Suprapubic skin (tissue), 4 donors: ENCODE measurements around the gene CTSL. TPM values are rescaled to one million over a fixed set of nuclear protein-coding genes. Genes with fewer than 3 reads are reported as not detected.

Experiments used
- DNase-seq, 2 donors: peaks; one replicate each; pipeline ENCODE4 v3.0.0-alpha.2; 2019; ENCODE audit warnings: low spot score in 2 of 2
- H3K27ac ChIP-seq: fragments of 200-600 bp; sonication (generic); one replicate; pipeline ENCODE4 v1.5.1; 2019
- H3K27me3 ChIP-seq: fragments of 200-600 bp; sonication (generic); one replicate; pipeline ENCODE4 v1.5.1; 2019
- H3K36me3 ChIP-seq: fragments of 200-600 bp; sonication (generic); one replicate; pipeline ENCODE4 v1.5.1; 2019
- H3K4me1 ChIP-seq: fragments of 200-600 bp; sonication (generic); one replicate; pipeline ENCODE4 v1.5.1; 2019
- H3K4me3 ChIP-seq: fragments of 200-600 bp; sonication (generic); one replicate; pipeline ENCODE4 v1.5.1; 2019; ENCODE audit warnings: mild to moderate bottlenecking
- H3K9me3 ChIP-seq: fragments of 200-600 bp; sonication (generic); one replicate; pipeline ENCODE4 v1.5.1; 2019
- EP300 ChIP-seq: sonication (generic); formaldehyde crosslinking; IDR thresholded peaks from one replicate; pipeline ENCODE4 v1.6.1; 2017; ENCODE audit warnings: antibody characterized with exemption
- POLR2A ChIP-seq, 2 donors: fragments of 450-650 bp; IDR thresholded peaks; one replicate each; pipeline ENCODE4 v1.6.1; 2017; ENCODE audit warnings: antibody characterized with exemption in 2 of 2, mild to moderate bottlenecking in 2 of 2, moderate library complexity in 2 of 2
- POLR2AphosphoS5 ChIP-seq, 3 donors: sonication (generic); formaldehyde crosslinking; IDR thresholded peaks; one replicate each; pipeline ENCODE4 v1.6.1; 2017; ENCODE audit warnings: antibody characterized with exemption in 3 of 3
- WGBS: methylation state at CpG from one replicate; pipeline ENCODE4 v1.1.5; 2018; 5-methylcytosine and 5-hydroxymethylcytosine counted together
- total RNA-seq, 4 donors: library from RNA; depleted of rRNA; stranded (reverse); fragments of >200 nt; gene quantifications; one replicate each; pipeline ENCODE4 v1.1.0, GENCODE V29; 2016
- TF ChIP-seq, protein P1 (sequence below), 2 donors: fragments of 200-600 bp in 1 of 2; fragments of 450-650 bp in 1 of 2; sonication (generic) in 1 of 2; IDR thresholded peaks; one replicate each; pipeline ENCODE4 v1.5.1; 2016 to 2019; ENCODE audit warnings: antibody characterized with exemption in 2 of 2, mild to moderate bottlenecking in 1 of 2, moderate library complexity in 1 of 2

The CTSL gene
- total RNA-seq: 10 to 100 TPM; 24.6 to 36.8 (median 27.8) TPM

DNA sequence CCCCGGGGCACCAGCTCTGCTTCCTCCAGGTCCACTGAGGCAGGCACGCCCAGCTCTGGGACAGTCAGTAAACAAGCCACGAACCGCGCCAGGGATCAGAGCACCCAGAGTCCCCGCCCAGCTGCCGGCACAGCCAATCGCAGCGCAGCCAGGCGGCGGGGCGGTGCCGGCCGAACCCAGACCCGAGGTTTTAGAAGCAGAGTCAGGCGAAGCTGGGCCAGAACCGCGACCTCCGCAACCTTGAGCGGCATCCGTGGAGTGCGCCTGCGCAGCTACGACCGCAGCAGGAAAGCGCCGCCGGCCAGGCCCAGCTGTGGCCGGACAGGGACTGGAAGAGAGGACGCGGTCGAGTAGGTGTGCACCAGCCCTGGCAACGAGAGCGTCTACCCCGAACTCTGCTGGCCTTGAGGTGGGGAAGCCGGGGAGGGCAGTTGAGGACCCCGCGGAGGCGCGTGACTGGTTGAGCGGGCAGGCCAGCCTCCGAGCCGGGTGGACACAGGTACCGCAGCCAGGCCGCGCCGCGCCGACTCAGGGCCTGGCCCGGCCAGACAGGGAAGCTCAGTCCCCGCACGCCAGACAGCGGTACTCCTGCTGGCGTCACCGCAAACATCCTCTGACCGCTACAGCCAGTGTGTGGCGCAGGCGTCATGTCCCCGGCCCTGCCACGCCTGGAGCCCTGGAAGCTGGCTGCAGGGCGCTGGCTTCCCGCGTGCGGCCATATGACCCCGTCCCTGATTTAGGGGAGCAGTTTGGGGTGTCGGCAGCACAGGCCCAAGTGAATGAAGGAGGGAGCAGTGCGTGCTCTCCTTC, at the start of gene CTSL:
Gene CTSL, plus strand, starts transcription at position 220 of the 810 bp plus-strand sequence. CDS start 1,485 bp downstream, outside the sequence.
- 0% methylated on average over 1 of the region's 67 CpGs for WGBS
- Histone ChIP-seq H3K27ac (peak within 1 kb of the TSS; percentile 82), H3K27me3 (no peaks in the 10 kb centered on the region), H3K36me3 (peaks cover 23% of the 10 kb centered on the region), H3K9me3 (no peaks in the 10 kb centered on the region), H3K4me1 (peaks cover 23% of the 10 kb centered on the region), H3K4me3 (peak within 1 kb of the TSS; percentile 55)
- peak; percentile 95 to 97 for DNase-seq
- TF ChIP-seq EP300 (no peak), POLR2AphosphoS5 (IDR thresholded peaks at IDR 0.05) (peak in 1 of 3 donors; percentile 53), POLR2A (IDR thresholded peaks at IDR 0.05) (peak in 1 of 2 donors; percentile 82)
- TF ChIP-seq, protein P1, sequence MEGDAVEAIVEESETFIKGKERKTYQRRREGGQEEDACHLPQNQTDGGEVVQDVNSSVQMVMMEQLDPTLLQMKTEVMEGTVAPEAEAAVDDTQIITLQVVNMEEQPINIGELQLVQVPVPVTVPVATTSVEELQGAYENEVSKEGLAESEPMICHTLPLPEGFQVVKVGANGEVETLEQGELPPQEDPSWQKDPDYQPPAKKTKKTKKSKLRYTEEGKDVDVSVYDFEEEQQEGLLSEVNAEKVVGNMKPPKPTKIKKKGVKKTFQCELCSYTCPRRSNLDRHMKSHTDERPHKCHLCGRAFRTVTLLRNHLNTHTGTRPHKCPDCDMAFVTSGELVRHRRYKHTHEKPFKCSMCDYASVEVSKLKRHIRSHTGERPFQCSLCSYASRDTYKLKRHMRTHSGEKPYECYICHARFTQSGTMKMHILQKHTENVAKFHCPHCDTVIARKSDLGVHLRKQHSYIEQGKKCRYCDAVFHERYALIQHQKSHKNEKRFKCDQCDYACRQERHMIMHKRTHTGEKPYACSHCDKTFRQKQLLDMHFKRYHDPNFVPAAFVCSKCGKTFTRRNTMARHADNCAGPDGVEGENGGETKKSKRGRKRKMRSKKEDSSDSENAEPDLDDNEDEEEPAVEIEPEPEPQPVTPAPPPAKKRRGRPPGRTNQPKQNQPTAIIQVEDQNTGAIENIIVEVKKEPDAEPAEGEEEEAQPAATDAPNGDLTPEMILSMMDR (IDR thresholded peaks at IDR 0.05): peak in 1 of 2 donors; percentile 18

DNA sequence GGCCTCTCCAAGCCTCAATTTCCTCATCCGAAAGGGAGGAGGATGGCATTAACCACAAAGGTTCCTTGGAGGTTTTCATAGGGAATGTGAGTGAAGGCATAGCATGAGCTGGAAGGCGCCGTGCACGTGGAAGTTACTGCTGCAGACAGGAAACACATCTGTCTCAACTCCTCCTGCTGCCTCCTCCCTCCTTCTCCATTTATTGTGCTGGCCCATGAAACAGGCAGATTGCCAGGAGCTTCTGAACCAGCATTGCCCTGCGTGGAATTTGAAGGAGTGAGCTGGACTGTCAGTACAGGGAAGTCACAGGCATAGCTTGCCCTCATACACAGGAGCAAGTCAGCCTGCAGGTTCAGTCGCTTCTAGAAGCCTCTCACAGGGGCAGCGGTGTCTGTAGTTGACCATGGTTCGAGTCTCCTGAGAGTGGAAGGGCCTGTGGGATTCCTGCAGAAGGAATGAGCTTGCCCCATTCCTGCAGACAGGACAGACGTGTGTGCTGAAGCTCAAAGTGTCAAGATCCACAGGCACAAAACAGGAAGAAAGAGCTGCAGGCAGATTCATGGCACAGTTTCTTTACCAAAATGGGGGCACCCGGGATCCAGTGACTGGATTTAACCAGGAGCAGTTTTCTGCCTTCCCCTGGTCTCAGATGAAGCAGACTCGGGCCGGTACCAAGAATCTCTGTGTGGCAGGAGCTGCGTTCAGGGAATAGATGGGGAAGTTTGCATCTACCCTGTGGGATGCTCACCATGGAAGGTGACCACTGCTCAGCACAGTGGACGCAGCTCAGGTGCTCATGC, 48.7 kb upstream of the CTSL start:
- Histone ChIP-seq H3K4me3 (no peak overlapping the region), H3K36me3 (peaks cover 6% of the 10 kb centered on the region), H3K27me3 (no peaks in the 10 kb centered on the region), H3K9me3 (no peaks in the 10 kb centered on the region), H3K27ac (no peak overlapping the region), H3K4me1 (no peaks in the 10 kb centered on the region)
- TF ChIP-seq POLR2A (IDR thresholded peaks at IDR 0.05) (no peak), EP300 (no peak), POLR2AphosphoS5 (IDR thresholded peaks at IDR 0.05) (no peak)
- TF ChIP-seq, protein P1 (IDR thresholded peaks at IDR 0.05): no peak
- no peak for DNase-seq
- 88% methylated on average over 12 of the region's 14 CpGs for WGBS

DNA sequence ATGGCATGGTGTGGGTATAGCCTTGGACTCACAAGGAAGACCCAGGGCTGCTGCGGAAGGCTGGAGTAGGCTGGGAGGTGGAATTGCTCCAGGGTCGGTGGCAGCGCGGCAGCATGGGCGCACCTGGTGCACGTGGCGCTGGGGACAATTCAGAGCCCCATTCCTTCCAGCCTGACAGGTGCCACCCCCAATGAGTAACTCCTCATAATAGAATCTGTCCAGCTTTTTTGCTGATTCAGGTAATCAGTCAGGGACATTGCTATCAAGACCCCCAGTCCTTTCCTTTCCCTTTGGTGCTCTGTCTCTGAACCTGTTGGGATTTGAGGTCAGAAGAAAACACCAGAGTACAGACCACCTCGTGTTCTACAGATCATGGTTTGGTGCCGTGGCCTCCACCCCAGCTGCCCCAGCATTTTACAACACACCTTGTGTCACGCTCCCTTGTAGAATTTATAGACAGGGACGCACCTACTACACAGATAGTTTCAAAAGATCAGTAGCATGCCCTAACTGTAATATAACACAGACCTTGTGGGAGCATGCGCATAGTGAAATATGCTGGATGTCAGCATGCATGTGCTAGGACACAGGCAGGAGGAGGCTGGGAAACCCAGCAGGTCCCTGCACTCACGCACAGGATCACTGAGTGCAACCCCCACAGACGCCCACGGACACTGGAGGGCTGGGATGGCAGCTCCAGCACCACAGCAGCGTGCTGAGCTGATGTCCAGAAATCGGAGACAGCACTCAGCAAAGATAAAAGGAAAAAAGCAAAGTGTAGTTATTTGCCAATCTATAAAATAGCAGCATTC, 47.9 kb upstream of the CTSL start:
- 86% methylated on average over 14 of the region's 17 CpGs for WGBS
- Histone ChIP-seq H3K36me3 (peaks cover 6% of the 10 kb centered on the region), H3K27ac (no peak overlapping the region), H3K4me1 (no peaks in the 10 kb centered on the region), H3K4me3 (no peak overlapping the region), H3K27me3 (no peaks in the 10 kb centered on the region), H3K9me3 (no peaks in the 10 kb centered on the region)
- no peak for DNase-seq
- TF ChIP-seq POLR2AphosphoS5 (IDR thresholded peaks at IDR 0.05): no peak

DNA sequence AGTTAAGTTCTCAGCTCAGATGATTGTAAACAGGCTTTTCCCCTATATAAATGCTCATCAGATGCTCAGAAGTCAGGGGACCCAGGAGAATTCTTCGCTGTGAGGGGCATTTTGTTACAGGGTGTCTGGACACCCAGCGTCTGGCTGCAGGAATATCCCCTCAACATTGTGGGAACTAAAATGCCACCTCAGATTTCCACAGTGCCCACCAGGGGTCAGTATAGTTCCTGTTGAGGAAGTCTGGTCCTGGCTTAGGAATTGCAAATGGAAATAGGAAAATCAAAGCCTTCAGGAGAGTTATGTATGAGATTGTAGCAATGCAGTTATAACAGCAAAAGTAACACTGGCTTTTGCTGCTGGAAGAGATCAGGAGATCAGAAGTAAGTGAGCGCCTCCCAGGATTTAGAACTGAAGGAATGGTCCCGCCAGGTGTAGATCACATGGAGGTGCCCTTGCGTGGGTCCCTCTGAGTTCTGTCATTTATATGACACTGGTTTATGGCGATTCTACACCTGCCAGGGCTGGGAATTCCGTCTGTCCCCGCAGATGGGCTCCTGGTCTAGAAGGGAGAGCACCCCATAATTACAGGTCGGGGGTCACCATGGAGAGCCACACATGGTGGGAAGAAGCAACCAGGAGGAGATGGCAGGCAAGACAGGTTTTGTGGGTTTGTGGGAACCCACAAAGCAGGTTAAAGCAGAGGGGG, 47.1 kb upstream of the CTSL start:
- H3K4me1 ChIP-seq: no peaks in the 10 kb centered on the region
- no peak for DNase-seq
- WGBS: 80% methylated on average over 9 of the region's 9 CpGs

More for the DNA sequence above, 47.1 kb upstream of the CTSL start:
- Histone ChIP-seq H3K4me3 (no peak overlapping the region), H3K27ac (no peak overlapping the region), H3K27me3 (no peaks in the 10 kb centered on the region), H3K36me3 (peaks cover 6% of the 10 kb centered on the region), H3K9me3 (no peaks in the 10 kb centered on the region)
- no peak for TF ChIP-seq POLR2A (IDR thresholded peaks at IDR 0.05)
- TF ChIP-seq, protein P1 (IDR thresholded peaks at IDR 0.05): peak; percentile 63 to 74
